ENCODE results near the gene GPATCH8. TPM values are rescaled to one million over a fixed set of nuclear protein-coding genes. Genes with fewer than 3 reads are reported as not detected.

The GPATCH8 gene
- total RNA-seq, 1 experiment from 2014 or later = 40.8 TPM

- intact Hi-C loops (cut with micrococcal nuclease) = no loop called here
- POLR2A ChIA-PET = no interaction called here
- Mint-ChIP-seq H3K27me3 (ENCODE audit: insufficient read depth, unreplicated experiment) (peaks cover 15% of the 10 kb centered on the region), H3K36me3 (ENCODE audit: insufficient read depth, unreplicated experiment) (no peaks in the 10 kb centered on the region), H3K4me3 (ENCODE audit: unreplicated experiment) (no peak overlapping the region), H3K27ac (ENCODE audit: low read depth, unreplicated experiment) (no peak overlapping the region), H3K4me1 (ENCODE audit: insufficient read depth, unreplicated experiment) (no peaks in the 10 kb centered on the region), H3K9me3 (ENCODE audit: unreplicated experiment) (no peaks in the 10 kb centered on the region)
- DNase-seq (ENCODE audit: unreplicated experiment) = no peak
- no TSS peak for BruUV-seq (replicated peaks)
- no peak for TF ChIP-seq CTCF (IDR thresholded peaks at IDR 0.05; ENCODE audit: unreplicated experiment)
- CTCF ChIA-PET = no interaction called here
These were observed 120.3 kb downstream of the GPATCH8 start for GRCh38 chr17:44382917-44383316.

GRCh38 chr17:44381810-44382305, 121.3 kb downstream of the GPATCH8 start:
- intact Hi-C loops (cut with micrococcal nuclease) = no loop called here
- POLR2A ChIA-PET = no interaction called here

GRCh38 chr17:44380767-44381166, 122.4 kb downstream of the GPATCH8 start:
- intact Hi-C loops (cut with micrococcal nuclease) = no loop called here
- Mint-ChIP-seq H3K27me3 (ENCODE audit: insufficient read depth, unreplicated experiment) (peaks cover 15% of the 10 kb centered on the region), H3K27ac (ENCODE audit: low read depth, unreplicated experiment) (no peak overlapping the region), H3K9me3 (ENCODE audit: unreplicated experiment) (no peaks in the 10 kb centered on the region), H3K4me3 (ENCODE audit: unreplicated experiment) (no peak overlapping the region), H3K36me3 (ENCODE audit: insufficient read depth, unreplicated experiment) (no peaks in the 10 kb centered on the region), H3K4me1 (ENCODE audit: insufficient read depth, unreplicated experiment) (no peaks in the 10 kb centered on the region)
- no peak for TF ChIP-seq CTCF (IDR thresholded peaks at IDR 0.05; ENCODE audit: unreplicated experiment)
- DNase-seq (ENCODE audit: unreplicated experiment) = no peak
- no TSS peak for BruUV-seq (replicated peaks)
- POLR2A ChIA-PET = no interaction called here
- CTCF ChIA-PET = interaction anchor here (1.1 kb wide), 1 partner anchor 30 kb away, joined by 4 read pairs; no protein-coding TSS in a partner anchor

More at GRCh38 chr17:44381810-44382305, 121.3 kb downstream of the GPATCH8 start:
- peaks cover 15% of the 10 kb centered on the region for H3K27me3 Mint-ChIP-seq (ENCODE audit: insufficient read depth, unreplicated experiment)
- no peaks in the 10 kb centered on the region for H3K36me3 Mint-ChIP-seq (ENCODE audit: insufficient read depth, unreplicated experiment)
- H3K4me1 Mint-ChIP-seq (ENCODE audit: insufficient read depth, unreplicated experiment) = no peaks in the 10 kb centered on the region
- TF ChIP-seq CTCF (IDR thresholded peaks at IDR 0.05; ENCODE audit: unreplicated experiment) = no peak
- no TSS peak for BruUV-seq (replicated peaks)
- CTCF ChIA-PET = no interaction called here
- no peak overlapping the region for H3K4me3 Mint-ChIP-seq (ENCODE audit: unreplicated experiment)
- no peaks in the 10 kb centered on the region for H3K9me3 Mint-ChIP-seq (ENCODE audit: unreplicated experiment)
- H3K27ac Mint-ChIP-seq (ENCODE audit: low read depth, unreplicated experiment) = no peak overlapping the region
- DNase-seq (ENCODE audit: unreplicated experiment) = no peak

GRCh38 chr17:44379887-44380286, 123.3 kb downstream of the GPATCH8 start:
- BruUV-seq (replicated peaks) = no TSS peak
- Mint-ChIP-seq H3K36me3 (ENCODE audit: insufficient read depth, unreplicated experiment) (no peaks in the 10 kb centered on the region), H3K4me3 (ENCODE audit: unreplicated experiment) (no peak overlapping the region), H3K27ac (ENCODE audit: low read depth, unreplicated experiment) (no peak overlapping the region), H3K9me3 (ENCODE audit: unreplicated experiment) (no peaks in the 10 kb centered on the region), H3K27me3 (ENCODE audit: insufficient read depth, unreplicated experiment) (peaks cover 15% of the 10 kb centered on the region), H3K4me1 (ENCODE audit: insufficient read depth, unreplicated experiment) (no peaks in the 10 kb centered on the region)
- ChIA-PET POLR2A (no interaction called here), CTCF (interaction anchor here (1.1 kb wide), 1 partner anchor 29 kb away, joined by 4 read pairs; no protein-coding TSS in a partner anchor)
- no peak for TF ChIP-seq CTCF (IDR thresholded peaks at IDR 0.05; ENCODE audit: unreplicated experiment)
- no peak for DNase-seq (ENCODE audit: unreplicated experiment)
- intact Hi-C loops (cut with micrococcal nuclease) = no loop called here
